MCF 10A (cell line): ENCODE results near the gene WASHC3. TPM values are rescaled to one million over a fixed set of nuclear protein-coding genes. Genes with fewer than 3 reads are reported as not detected.

Experiments
- BruUV-seq: library from RNA; stranded (reverse); fragments of 400-500 nt; replicated peaks from 2 replicates; lab custom pipeline; 2021; lab: Mats Ljungman, UMichigan
- CTCF ChIA-PET: fragments of 300-600 bp; sonication (Branson Sonifier 250); formaldehyde crosslinking; extraction: SDS; loops from one replicate; lab custom pipeline; 2021; ENCODE audit warnings: antibody characterized with exemption, inconsistent platforms; lab: Yijun Ruan, JAX
- POLR2A ChIA-PET: fragments of 300-600, 350-650 bp; sonication (Branson Sonifier 250); formaldehyde crosslinking; extraction: SDS; loops from one replicate; lab custom pipeline; 2020; ENCODE audit warnings: antibody characterized with exemption, inconsistent platforms; lab: Yijun Ruan, JAX
- DNase-seq: peaks from one replicate; pipeline ENCODE4 v3.0.0-alpha.2; 2018; ENCODE audit not compliant: unreplicated experiment
- H3K27ac Mint-ChIP-seq: one replicate; pipeline ENCODE4 v1.8.0; 2022; ENCODE audit warnings: mild to moderate bottlenecking, low read depth, mixed read lengths; ENCODE audit not compliant: unreplicated experiment
- H3K27me3 Mint-ChIP-seq: one replicate; pipeline ENCODE4 v1.8.0; 2022; ENCODE audit warnings: mixed read lengths; ENCODE audit not compliant: insufficient read depth, unreplicated experiment
- H3K36me3 Mint-ChIP-seq: one replicate; pipeline ENCODE4 v1.8.0; 2022; ENCODE audit warnings: mild to moderate bottlenecking, moderate library complexity, mixed read lengths; ENCODE audit not compliant: insufficient read depth, unreplicated experiment
- H3K4me1 Mint-ChIP-seq: one replicate; pipeline ENCODE4 v1.8.0; 2022; ENCODE audit warnings: mixed read lengths; ENCODE audit not compliant: insufficient read depth, unreplicated experiment
- H3K4me3 Mint-ChIP-seq: one replicate; pipeline ENCODE4 v1.8.0; 2022; ENCODE audit warnings: mild to moderate bottlenecking, moderate library complexity, mixed read lengths; ENCODE audit not compliant: unreplicated experiment
- H3K9me3 Mint-ChIP-seq: one replicate; pipeline ENCODE4 v1.8.0; 2022; ENCODE audit warnings: mixed read lengths; ENCODE audit not compliant: unreplicated experiment
- intact Hi-C: fragments of 100-400 bp; cut with micrococcal nuclease; formaldehyde crosslinking; loops from 2 replicates; pipeline ENCODE4 v1.14.1; 2022
- total RNA-seq: library from RNA; stranded (reverse); gene quantifications from 2 replicates; pipeline ENCODE4 v1.2.3, GENCODE V29; 2022
- TF ChIP-seq, protein P1 (sequence below): fragments of 200-600 bp; IDR thresholded peaks from one replicate; pipeline ENCODE4 v1.8.0; 2022; ENCODE audit warnings: antibody characterized with exemption, mild to moderate bottlenecking; ENCODE audit not compliant: unreplicated experiment

WASHC3 gene
- total RNA-seq, 1 experiment from 2014 or later = 29.4 TPM

DNA sequence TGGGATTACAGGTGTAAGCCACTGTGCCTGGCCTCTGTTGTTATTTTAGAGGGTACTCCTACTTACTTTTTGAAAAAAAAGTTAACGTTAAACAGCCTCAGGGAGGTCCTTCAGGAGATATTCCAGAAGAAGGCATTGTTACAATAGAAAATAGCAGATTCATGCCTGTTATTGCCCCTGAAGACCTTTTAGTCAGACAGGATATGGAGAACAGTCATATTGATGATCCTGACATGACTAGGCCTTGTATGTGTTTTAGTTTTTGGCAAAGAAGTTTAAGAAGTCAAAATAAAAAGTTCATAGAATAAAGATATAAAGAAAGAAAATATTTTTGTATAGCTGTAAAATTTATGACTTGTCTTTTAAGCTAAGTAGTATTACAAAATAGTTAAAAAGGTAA, 45.3 kb downstream of the WASHC3 start:
- Mint-ChIP-seq H3K36me3 (peaks cover 30% of the 10 kb centered on the region), H3K4me1 (no peaks in the 10 kb centered on the region), H3K27me3 (no peaks in the 10 kb centered on the region), H3K4me3 (no peak overlapping the region), H3K9me3 (no peaks in the 10 kb centered on the region), H3K27ac (no peak overlapping the region)
- ChIA-PET CTCF (interaction anchor here (0.6 kb wide), 2 partner anchors 23 to 1966 kb away, joined by 3 to 4 read pairs; no protein-coding TSS in a partner anchor), POLR2A (interaction anchor here (0.7 kb wide), 1 partner anchor 8 kb away, joined by 3 read pairs; no protein-coding TSS in a partner anchor)
- BruUV-seq = no TSS peak
- no peak for DNase-seq
- TF ChIP-seq, protein P1, sequence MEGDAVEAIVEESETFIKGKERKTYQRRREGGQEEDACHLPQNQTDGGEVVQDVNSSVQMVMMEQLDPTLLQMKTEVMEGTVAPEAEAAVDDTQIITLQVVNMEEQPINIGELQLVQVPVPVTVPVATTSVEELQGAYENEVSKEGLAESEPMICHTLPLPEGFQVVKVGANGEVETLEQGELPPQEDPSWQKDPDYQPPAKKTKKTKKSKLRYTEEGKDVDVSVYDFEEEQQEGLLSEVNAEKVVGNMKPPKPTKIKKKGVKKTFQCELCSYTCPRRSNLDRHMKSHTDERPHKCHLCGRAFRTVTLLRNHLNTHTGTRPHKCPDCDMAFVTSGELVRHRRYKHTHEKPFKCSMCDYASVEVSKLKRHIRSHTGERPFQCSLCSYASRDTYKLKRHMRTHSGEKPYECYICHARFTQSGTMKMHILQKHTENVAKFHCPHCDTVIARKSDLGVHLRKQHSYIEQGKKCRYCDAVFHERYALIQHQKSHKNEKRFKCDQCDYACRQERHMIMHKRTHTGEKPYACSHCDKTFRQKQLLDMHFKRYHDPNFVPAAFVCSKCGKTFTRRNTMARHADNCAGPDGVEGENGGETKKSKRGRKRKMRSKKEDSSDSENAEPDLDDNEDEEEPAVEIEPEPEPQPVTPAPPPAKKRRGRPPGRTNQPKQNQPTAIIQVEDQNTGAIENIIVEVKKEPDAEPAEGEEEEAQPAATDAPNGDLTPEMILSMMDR = no peak
- intact Hi-C loops = no loop called here

DNA sequence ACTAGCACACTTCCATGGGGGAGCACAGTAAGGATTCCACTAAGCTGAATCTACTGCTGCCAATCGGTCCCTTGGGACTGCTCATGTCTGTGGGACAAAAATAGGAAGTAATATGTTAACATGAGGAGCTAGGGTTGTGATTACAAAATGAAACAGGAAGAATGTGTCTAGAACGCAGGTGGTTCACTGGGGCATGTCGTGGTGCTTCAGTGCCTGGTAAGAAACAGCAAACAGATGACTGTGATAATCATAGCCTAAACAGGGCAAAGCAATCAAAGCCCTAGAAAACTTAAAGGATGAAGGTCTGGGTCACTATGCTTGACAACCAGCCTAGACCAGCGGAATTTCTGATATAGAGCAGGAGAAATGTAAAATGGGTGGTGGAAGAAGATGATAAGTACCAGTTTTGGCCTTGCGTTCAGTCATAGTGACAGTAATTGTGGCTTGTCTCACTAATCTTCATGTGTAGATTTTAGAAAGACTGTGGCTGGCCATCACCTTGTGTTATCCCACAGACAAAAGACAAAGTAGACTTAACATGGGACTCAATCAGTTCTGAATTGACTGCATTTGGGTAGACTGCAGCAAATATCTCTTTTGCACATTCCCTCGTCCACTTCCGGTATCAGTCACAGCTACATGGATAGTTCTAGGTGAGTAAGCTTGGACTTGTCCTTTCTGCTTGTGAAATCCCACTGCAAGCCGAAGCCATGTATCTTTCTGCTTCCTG, 51.4 kb downstream of the WASHC3 start:
- Mint-ChIP-seq H3K27me3 (no peaks in the 10 kb centered on the region), H3K27ac (no peak overlapping the region), H3K4me3 (no peak overlapping the region), H3K4me1 (no peaks in the 10 kb centered on the region), H3K36me3 (peaks cover 25% of the 10 kb centered on the region), H3K9me3 (no peaks in the 10 kb centered on the region)
- CTCF ChIA-PET = no interaction called here
- intact Hi-C loops = no loop called here
- POLR2A ChIA-PET = interaction anchor here (0.7 kb wide), 1 partner anchor 36 kb away, joined by 3 read pairs; no protein-coding TSS in a partner anchor
- TF ChIP-seq, protein P1 = no peak
- no TSS peak for BruUV-seq
- peak; percentile 3 for DNase-seq

DNA sequence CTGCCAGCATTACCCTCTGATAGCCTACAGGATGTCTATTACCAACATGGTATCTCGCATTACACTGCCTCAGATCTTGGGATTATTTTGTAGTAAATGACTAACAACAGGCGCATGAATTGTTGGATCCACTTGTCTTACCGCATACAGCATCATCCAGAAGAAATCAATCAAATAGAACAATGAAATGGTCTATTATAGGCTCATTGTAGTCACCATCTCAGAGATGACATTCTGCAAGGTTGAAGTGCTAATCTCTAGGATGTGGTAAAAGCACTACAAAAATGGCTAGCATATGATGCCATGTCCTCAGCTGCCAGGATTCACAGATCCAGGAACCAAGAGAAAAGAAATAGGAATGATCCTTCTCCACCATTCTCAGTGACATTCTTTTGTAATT, 52.0 kb downstream of the WASHC3 start:
- intact Hi-C loops = no loop called here
- no peaks in the 10 kb centered on the region for H3K27me3 Mint-ChIP-seq
- ChIA-PET CTCF (interaction anchor here (0.8 kb wide), 1 partner anchor 697 kb away, joined by 3 read pairs; no protein-coding TSS in a partner anchor), POLR2A (interaction anchor here (0.7 kb wide), 1 partner anchor 37 kb away, joined by 3 read pairs; no protein-coding TSS in a partner anchor)
- H3K4me3 Mint-ChIP-seq = no peak overlapping the region
- TF ChIP-seq, protein P1 = no peak
- H3K4me1 Mint-ChIP-seq = no peaks in the 10 kb centered on the region
- no peaks in the 10 kb centered on the region for H3K9me3 Mint-ChIP-seq
- no TSS peak for BruUV-seq
- H3K27ac Mint-ChIP-seq = no peak overlapping the region
- no peak for DNase-seq
- peaks cover 30% of the 10 kb centered on the region for H3K36me3 Mint-ChIP-seq

GRCh38 chr12:102008615-102009126, 53.1 kb downstream of the WASHC3 start:
- ChIA-PET POLR2A (interaction anchor here (0.6 kb wide), 1 partner anchor 154 kb away, joined by 3 read pairs; no protein-coding TSS in a partner anchor), CTCF (interaction anchor here (0.8 kb wide), 1 partner anchor 698 kb away, joined by 3 read pairs; no protein-coding TSS in a partner anchor)
- TF ChIP-seq, protein P1 = no peak
- Mint-ChIP-seq H3K4me1 (no peaks in the 10 kb centered on the region), H3K9me3 (no peaks in the 10 kb centered on the region), H3K27me3 (no peaks in the 10 kb centered on the region), H3K36me3 (peaks cover 31% of the 10 kb centered on the region), H3K27ac (no peak overlapping the region), H3K4me3 (no peak overlapping the region)
- BruUV-seq = no TSS peak
- intact Hi-C loops = no loop called here
- no peak for DNase-seq
